ENCODE results near the gene ZBTB40. TPM values are rescaled to one million over a fixed set of nuclear protein-coding genes. Genes with fewer than 3 reads are reported as not detected.

ZBTB40 gene
- total RNA-seq, 1 donor from 2014 or later, result 7.4 TPM

DNA sequence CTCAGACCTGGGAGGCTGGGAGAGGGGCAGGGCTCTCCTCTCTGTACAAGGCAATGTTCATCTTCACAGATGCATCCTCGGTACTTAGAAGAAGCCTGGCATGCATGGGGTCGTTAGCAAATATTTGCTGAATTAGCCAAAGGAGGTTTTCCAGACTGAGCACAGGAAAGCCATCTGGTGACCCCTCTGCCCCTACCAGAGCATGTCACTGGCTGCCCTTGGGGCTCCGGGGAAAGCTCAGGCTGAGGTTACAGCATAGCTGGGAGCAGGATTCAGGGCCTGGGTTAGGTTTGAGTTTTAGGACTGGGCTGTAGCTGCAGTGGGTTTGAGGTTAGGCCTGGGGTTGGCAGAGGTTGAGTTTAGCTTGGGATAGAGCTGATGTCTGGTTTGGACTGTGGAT lies 43.4 kb upstream of the ZBTB40 start:
- DNase-seq (ENCODE audit: low read depth), result no peak
- H3K27me3 ChIP-seq (ENCODE audit: control insufficient read depth, insufficient read depth, low read length), result peaks cover 5% of the 10 kb centered on the region
- TF ChIP-seq, protein P1, sequence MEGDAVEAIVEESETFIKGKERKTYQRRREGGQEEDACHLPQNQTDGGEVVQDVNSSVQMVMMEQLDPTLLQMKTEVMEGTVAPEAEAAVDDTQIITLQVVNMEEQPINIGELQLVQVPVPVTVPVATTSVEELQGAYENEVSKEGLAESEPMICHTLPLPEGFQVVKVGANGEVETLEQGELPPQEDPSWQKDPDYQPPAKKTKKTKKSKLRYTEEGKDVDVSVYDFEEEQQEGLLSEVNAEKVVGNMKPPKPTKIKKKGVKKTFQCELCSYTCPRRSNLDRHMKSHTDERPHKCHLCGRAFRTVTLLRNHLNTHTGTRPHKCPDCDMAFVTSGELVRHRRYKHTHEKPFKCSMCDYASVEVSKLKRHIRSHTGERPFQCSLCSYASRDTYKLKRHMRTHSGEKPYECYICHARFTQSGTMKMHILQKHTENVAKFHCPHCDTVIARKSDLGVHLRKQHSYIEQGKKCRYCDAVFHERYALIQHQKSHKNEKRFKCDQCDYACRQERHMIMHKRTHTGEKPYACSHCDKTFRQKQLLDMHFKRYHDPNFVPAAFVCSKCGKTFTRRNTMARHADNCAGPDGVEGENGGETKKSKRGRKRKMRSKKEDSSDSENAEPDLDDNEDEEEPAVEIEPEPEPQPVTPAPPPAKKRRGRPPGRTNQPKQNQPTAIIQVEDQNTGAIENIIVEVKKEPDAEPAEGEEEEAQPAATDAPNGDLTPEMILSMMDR (IDR thresholded peaks at IDR 0.05; ENCODE audit: insufficient read depth, low read length, severe bottlenecking), result no peak
- no peak for FAIRE-seq
- H3K36me3 ChIP-seq (ENCODE audit: control insufficient read depth, insufficient read depth, low read length), result no peaks in the 10 kb centered on the region
- H3K4me3 ChIP-seq (ENCODE audit: low read depth, low read length), result no peak overlapping the region

DNA sequence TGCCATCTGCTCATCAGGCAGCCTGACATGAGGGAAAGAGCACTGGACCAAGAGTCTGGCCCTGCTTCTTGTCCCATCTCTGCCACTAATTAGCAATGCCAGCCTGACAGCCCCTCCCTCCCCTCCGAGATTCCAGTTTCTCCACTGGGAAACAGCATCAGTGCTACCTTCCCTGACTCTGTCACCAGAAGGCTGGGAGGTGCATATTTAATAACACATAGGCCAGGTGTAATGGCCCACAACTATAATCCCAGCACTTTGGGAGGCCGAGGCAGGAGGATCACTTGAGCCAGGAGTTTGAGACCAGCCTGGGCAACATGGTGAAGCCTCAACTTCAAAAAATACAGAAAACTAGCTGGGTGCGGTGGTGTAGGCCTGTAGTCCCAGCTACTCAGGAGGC lies 41.2 kb upstream of the ZBTB40 start:
- H3K4me3 ChIP-seq (ENCODE audit: low read depth, low read length), result no peak overlapping the region
- DNase-seq (ENCODE audit: low read depth), result no peak
- no peaks in the 10 kb centered on the region for H3K36me3 ChIP-seq (ENCODE audit: control insufficient read depth, insufficient read depth, low read length)
- H3K27me3 ChIP-seq (ENCODE audit: control insufficient read depth, insufficient read depth, low read length), result no peaks in the 10 kb centered on the region
- FAIRE-seq, result no peak
- TF ChIP-seq, protein P1 (IDR thresholded peaks at IDR 0.05; ENCODE audit: insufficient read depth, low read length, severe bottlenecking), result no peak

DNA sequence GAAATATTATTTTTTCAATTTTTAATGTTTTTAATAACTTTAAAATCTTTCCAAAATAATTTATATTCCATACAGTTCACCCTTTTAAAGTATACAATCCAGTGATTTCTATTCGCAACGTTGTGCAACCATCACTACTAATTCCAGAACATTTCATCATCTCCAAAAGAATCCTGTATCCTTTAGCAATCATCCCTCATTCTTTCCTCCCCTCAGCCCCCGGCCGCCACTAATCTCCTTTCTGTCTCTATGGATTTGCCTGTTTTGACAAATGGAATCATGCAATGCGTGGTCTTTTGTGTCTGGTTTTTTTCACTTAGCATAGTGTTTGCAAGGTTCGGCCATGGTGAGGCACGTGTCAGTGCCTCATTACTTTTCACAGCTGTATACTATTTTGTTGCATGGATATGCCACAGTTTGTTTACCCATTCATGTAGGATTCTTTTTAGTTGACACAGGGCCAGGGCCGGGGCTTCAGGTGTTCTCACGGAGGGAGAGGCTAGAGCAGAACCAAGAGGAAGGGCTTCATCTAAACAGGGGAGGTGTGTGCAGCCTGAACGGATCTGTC lies 40.6 kb upstream of the ZBTB40 start:
- no peak for DNase-seq (ENCODE audit: low read depth)
- FAIRE-seq, result no peak
- TF ChIP-seq, protein P1 (IDR thresholded peaks at IDR 0.05; ENCODE audit: insufficient read depth, low read length, severe bottlenecking), result no peak
- H3K4me3 ChIP-seq (ENCODE audit: low read depth, low read length), result no peak overlapping the region
- no peaks in the 10 kb centered on the region for H3K27me3 ChIP-seq (ENCODE audit: control insufficient read depth, insufficient read depth, low read length)
- no peaks in the 10 kb centered on the region for H3K36me3 ChIP-seq (ENCODE audit: control insufficient read depth, insufficient read depth, low read length)

DNA sequence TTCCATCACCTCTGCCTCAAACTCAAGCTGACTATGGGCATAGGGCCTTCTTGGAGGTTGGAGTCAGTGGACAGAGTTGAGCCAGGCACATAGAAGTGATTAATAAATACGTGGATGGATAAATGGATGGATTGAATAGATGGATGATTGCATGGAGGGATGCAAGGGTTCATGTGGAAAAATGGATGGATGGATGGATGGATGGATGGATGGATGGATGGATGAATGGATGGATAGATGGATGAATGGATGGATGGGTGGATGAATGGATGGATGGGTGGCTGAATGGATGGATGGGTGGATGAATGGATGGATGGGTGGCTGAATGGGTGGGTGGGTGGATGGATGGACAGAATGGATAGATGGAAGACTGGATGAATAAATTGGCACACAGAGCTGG lies 40.1 kb upstream of the ZBTB40 start:
- FAIRE-seq, result no peak
- TF ChIP-seq, protein P1 (IDR thresholded peaks at IDR 0.05; ENCODE audit: insufficient read depth, low read length, severe bottlenecking), result no peak
- DNase-seq (ENCODE audit: low read depth), result no peak
- H3K4me3 ChIP-seq (ENCODE audit: low read depth, low read length), result no peak overlapping the region
- H3K27me3 ChIP-seq (ENCODE audit: control insufficient read depth, insufficient read depth, low read length), result no peaks in the 10 kb centered on the region
- no peaks in the 10 kb centered on the region for H3K36me3 ChIP-seq (ENCODE audit: control insufficient read depth, insufficient read depth, low read length)

DNA sequence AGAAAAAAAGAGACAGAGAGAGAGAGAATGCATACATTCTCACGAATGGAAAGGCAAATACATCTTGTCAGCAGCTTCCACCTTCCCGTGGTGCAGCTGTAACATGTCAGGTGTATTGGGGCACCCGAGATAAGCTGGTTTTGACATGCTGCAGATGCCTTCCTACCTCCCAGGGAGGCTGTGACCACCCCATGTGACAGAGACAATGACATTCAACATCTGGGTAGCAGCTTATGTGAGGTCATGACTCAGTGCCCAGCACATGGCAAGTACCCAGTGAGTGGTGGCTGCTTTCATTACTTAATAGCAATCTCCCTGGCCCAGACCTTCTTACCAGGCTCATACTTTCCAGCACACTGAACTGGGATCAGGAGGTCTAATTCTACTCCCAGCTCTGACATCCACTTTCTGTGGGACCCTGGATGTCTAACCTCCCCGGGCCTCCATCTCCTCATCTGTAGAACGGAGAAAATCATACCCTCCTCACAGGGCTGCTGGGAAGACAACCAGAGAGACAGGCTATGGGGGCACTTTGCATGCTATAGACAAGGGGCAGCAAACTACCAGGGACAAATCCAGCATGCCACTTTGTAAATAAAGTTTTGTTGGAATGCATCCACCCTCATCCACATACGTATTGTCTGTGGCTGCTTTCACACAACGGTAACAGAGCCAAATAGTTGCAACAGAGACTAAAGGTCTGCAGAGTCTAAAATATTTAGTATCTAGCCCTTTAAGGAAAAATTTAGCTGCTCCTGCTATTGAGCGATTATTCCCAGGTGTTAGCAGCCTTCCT lies 38.5 kb upstream of the ZBTB40 start:
- H3K36me3 ChIP-seq (ENCODE audit: control insufficient read depth, insufficient read depth, low read length), result no peaks in the 10 kb centered on the region
- H3K27me3 ChIP-seq (ENCODE audit: control insufficient read depth, insufficient read depth, low read length), result peaks cover 1% of the 10 kb centered on the region
- peak; percentile 59 for DNase-seq (ENCODE audit: low read depth)
- peak; percentile 75 for FAIRE-seq
- H3K4me3 ChIP-seq (ENCODE audit: low read depth, low read length), result no peak overlapping the region
- TF ChIP-seq, protein P1 (IDR thresholded peaks at IDR 0.05; ENCODE audit: insufficient read depth, low read length, severe bottlenecking), result no peak

Data from bronchial epithelial cell (primary cell).